Sciatic nerve (tissue), 2 donors: ENCODE data around the gene KANSL3. TPM values are rescaled to one million over a fixed set of nuclear protein-coding genes. Genes with fewer than 3 reads are reported as not detected.
"Not testable (repeated sequence)": the region's sequence is repeated elsewhere in the genome, so short reads cannot be mapped to it uniquely, and the experiment has no call there.

Experiments used
- ATAC-seq: fragments of 200-7000 bp; cut with Tn5 transposase; one replicate; pipeline ENCODE4 v1.9.1; 2020; ENCODE audit warnings: mild to moderate bottlenecking, moderate library complexity
- DNase-seq: peaks from one replicate; pipeline ENCODE4 v3.0.0-alpha.2; 2020; ENCODE audit warnings: low spot score
- intact Hi-C: fragments of 100-400 bp; cut with DNase I; formaldehyde crosslinking; loops from one replicate; pipeline ENCODE4 v1.14.2; 2022
- total RNA-seq: library from RNA; stranded (reverse); fragmentation: NEBNext Ultra II Directional; extraction: Animal tissue kit (Norgen Biotek cat#: 25700); gene quantifications from one replicate; pipeline ENCODE4 v1.2.1, GENCODE V29; 2021
- donor health status: DM: no; HTN: no; CAD: no.
- donor health status: DM: no; HTN: no; CAD: no.

KANSL3 gene
- total RNA-seq, 1 donor from 2014 or later = 59.9 TPM

DNA sequence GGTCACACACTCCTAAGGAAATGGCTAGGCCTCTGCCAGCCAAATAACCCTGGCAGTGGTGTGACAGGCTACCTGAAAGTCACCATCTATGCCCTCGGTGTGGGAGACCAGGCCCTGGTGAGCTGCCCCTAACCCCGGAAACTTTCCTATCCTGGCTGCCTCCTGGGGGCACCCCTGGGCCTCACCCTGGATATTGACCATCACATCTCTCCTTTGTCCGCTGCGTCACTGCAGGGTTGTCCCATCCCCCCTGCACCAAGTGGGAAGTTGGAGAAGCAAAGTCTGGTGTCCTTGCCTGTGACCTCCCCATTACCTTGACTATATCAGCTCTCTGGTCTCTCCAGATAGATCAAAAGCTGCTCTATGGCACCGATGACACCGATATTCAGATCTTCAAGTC lies 23.2 kb upstream of the KANSL3 start:
- ATAC-seq = no peak

DNA sequence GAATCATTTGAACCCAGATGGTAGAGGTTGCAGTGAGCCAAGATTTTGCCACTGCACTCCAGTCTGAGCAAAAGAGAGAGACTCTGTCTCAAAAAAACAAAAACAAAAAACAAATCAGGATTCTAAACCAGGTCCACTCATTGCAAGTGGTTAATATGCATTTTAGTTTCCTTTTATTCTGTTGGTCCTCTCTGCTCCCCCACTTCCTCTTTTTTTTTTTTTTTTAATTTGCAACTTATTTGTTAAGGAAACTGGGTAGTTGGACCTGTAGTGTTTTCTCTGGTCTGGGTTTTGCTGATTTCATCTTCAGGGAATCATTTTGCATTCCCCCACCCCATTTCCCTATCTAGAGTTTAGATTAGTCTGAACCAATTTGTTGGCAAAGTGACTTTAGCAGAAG lies 18.4 kb upstream of the KANSL3 start:
- ATAC-seq = no peak
- intact Hi-C loops = no loop called here
- DNase-seq = peak; percentile 8

More for the DNA sequence above, 23.2 kb upstream of the KANSL3 start:
- peak; percentile 23 for DNase-seq
- intact Hi-C loops = no loop called here

DNA sequence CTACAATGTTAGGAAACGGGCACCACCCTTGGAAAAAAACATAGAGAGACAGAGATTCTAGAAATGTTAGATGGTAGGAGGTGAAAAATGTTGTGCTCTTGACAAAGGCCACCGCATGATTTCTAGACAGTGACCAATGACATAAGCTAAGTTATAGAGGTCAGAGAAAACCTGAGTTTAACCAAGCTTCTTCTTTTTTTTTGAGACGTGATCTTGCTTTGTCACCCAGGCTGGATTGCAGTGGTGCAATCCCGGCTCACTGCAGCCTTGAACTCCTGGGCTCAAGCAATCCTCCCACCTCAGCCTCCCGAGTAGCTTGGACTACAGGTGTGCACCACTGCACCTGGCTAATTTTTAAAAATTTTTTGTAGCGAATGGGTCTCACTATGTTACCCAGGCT lies 17.4 kb upstream of the KANSL3 start:
- ATAC-seq (no peak), DNase-seq (peak; percentile 13)
- intact Hi-C loops = no loop called here

DNA sequence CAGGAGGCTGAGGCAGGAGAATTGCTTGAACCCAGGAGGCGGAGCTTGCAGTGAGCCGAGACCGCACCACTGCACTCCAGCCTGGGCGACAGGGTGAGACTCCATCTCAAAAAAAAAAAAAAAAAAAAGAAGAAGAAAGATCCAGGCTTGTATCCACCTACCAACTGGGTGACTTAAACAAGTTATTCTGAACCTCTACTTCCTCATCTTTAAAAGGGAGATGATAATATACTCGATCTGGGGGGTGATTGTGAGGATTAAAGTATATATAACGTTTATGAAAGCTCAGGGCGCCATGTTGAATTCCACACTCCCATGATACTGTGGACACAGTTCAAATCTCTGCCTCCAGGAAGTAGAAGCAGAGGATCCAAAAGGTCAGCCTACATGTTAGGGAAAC lies 16.7 kb upstream of the KANSL3 start:
- intact Hi-C loops, ATAC-seq: not testable (repeated sequence)

DNA sequence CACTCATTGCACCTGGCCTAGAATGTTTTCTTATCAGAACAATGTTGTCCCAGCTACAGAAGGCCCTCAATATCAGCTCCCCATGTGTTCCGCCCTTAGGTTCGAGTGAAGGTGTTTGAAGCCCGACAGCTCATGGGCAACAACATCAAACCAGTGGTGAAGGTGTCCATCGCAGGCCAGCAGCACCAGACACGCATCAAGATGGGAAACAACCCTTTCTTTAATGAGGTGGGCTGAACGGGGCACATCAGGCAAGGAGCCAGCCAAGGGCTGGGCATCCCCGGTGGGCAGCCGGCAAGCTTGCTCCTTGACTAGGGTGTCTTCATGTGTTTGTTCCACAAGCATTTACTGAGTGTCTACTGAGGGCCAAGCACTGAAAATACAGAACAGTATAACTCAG lies 13.7 kb upstream of the KANSL3 start:
- intact Hi-C loops = no loop called here
- no peak for ATAC-seq
- DNase-seq = peak; percentile 21

More for the DNA sequence above, 16.7 kb upstream of the KANSL3 start:
- not testable (repeated sequence) for DNase-seq

DNA sequence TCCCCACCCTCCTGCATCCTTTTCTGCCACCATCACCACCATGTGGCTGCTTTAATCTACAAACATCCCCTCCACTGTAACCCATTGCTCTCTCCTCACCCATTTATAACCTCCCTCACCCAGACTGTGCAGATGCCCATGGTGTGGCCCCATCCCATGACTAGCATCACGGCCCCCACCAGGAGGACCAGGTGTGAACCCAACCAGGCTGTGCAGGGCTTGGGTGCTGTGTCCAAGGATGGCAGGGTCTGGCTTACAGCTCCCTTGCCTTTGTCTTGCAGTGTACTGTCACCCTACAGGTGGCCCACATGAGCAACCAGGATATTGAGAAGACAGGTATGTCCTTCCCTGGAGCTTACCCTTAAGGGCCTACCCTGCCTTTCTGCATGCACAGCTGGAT lies 11.2 kb upstream of the KANSL3 start:
- intact Hi-C loops = no loop called here
- no peak for DNase-seq
- ATAC-seq = no peak

DNA sequence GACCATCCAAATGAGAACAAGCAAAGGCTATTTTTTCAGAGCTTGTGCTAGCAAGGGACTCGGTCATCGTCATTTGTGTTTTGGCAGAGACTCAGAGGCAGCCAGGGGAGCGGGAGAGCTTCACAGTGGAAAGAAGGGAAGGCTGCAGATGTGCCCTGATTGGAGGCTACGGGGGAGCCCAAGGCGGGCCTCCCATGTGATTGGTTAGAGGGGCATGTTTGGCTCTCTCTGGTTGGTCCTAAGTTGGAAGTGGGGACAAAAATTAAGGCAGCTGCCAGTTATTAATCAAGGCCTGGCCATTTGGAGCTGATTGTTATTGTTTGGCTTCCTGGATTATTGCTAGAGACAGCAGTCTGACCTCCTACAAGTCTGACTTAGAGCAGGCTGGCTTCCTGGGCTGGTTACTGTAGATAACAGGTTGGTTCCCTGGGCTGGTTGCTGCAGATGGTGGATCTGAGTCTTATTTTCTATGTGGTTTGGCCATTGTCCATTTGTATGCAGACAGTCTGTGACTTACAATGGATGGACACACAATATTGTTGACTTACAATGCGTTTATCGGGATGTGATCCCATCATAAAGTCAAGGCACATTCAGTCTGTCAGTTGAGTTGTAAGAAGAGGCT lies 10.3 kb upstream of the KANSL3 start:
- ATAC-seq (no peak), DNase-seq (no peak)
- intact Hi-C loops = no loop called here

DNA sequence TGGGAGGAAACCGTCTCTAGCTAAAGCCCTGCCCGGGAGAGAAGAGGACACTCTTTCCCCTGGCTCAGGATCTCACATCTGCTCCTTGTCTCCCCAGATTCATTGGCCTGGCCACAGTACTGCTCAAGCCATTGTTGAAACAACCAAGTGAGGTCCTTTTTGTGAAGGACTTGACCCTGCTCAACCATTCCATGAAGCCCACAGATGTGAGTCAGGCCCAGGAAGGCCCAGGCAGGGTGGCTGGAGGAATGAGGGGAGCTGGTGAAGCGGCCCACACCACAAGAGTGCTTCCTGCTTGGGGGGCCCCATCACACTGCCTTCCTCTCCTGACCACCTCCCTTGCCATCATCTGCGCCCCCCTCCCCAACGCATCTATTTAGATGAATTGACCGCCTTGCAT lies 9.6 kb upstream of the KANSL3 start:
- no peak for DNase-seq
- no peak for ATAC-seq
- intact Hi-C loops = no loop called here

DNA sequence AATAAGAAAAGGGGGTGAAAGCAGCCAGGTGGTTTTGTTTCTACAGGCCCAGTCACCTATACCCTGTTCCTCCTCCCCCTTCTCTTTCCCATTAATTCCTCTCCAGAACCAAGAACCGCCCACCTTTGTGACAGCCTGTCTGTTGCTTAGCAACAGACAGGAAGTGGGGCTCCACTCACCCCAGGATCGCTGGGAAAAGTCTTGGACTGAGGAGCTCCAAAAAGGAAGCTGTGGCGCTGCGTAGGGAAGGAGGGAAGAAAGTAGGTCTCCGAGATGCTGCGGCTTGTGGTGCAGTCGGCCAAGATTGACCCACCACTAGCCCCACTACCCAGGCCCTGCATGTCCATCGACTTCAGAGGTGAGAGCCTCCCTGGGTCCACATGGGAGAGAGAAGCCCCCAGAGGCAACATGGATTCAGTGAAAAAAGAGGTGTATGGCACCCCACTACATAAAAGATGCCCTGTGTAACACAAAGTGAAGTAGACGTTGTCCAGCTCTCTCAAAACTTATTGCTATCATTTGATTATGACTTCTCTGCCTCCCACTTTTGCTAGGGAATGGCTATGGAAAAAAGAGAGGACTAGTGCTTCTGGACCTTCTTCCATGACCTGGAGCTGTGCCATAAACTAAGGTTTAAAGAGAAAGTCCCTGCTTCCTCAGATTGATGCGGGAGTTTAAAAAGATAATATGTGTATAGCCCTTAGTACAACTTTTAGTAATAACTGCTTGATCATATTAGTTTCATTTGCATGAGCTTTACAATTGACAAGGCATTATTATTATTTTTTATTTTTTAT lies 4.7 kb upstream of the KANSL3 start, which contains the start of gene FER1L5:
TSS of gene FER1L5 (plus strand) at position 201 of the 797 bp plus-strand sequence. CDS start at position 274, 73 bp downstream.
- ATAC-seq (no peak), DNase-seq (no peak)
- intact Hi-C loops = no loop called here

DNA sequence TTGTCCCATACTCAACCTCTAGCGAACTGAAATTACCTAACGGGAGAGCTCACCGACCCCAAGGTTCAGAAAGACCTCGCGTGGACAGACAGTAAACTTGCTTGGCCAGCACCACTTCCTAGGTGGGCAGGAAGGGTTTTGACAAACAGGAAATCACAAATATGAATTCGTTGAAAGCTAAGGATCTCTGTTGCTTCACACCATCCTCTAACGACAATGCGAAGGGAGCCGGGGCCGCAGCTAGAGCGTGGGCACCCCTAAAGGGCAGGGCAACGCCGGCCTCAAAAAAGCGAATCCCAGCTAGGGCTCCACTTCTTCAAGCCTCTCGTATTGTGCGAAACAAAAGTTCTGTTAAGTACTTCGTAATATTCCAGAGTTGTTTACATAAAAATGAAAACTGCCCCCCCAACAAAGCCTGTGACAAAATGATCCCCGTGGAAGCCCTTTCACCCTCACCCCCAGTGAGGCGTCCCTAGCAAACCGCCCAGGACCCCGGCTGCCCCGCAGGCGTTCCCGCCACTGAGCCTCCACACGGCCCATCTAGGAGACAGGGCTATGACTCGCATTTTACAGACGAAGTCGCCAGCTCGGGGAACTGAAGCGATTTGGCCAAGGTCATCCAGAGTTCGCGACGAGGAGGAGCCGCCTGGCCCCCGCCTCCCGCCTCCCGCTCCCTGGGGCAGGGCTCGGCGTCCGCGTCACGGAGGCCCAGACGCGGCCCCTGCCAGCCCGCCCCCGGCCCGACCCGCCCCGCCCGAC lies 548 bp downstream of the KANSL3 start:
- DNase-seq = peak; percentile 90
- ATAC-seq = peak; percentile 92
- intact Hi-C loops = no loop called here

DNA sequence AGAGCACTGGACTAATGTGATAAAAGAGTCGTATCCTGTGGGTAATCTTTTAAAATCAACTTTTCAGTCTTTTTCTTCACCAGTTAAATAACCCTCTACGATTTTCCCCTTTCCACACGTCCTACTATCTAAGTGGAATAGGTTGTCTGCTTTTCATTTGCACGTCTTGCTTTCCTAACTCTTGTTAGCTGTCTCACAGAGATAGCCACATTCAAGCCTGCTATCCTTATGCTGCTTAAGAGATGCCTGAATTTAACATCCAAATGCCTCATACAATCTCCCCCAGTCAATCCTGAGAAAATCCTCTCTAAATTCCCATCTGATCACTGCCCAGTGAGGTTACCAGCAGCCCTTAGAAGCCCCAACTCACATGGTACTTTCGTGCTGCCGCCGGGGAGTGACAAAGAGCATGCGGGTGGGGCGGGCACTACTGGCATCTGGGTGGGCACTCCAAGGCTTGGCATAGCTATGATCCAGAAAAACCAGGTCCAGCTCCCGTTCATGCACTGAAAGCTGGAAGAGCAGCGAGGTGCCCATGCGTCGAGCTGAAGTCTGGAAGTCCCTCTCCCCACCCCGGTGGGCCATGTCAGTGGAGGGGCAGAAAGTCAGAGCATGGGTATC lies 1.5 kb downstream of the KANSL3 start:
- intact Hi-C loops = no loop called here
- ATAC-seq (no peak), DNase-seq (no peak)

DNA sequence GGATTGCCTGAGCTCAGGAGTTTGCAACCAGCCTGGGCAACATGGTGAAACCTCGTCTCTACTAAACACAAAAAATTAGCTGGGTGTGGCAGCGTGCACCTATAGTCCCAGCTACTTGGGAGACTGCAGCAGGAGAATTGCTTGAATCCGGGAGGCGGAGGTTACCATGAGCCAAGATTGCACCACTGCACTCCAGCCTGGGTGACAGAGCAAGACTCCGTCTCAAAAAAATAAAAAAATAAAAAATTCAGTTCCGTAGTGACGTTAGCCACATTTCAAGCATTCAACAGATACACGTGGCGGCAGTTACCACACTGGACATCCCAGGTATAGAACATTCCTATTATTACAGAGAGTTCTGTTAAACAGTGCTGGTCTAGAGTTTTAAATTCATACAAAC lies 4.5 kb downstream of the KANSL3 start:
- DNase-seq = no peak
- intact Hi-C loops = no loop called here
- no peak for ATAC-seq

DNA sequence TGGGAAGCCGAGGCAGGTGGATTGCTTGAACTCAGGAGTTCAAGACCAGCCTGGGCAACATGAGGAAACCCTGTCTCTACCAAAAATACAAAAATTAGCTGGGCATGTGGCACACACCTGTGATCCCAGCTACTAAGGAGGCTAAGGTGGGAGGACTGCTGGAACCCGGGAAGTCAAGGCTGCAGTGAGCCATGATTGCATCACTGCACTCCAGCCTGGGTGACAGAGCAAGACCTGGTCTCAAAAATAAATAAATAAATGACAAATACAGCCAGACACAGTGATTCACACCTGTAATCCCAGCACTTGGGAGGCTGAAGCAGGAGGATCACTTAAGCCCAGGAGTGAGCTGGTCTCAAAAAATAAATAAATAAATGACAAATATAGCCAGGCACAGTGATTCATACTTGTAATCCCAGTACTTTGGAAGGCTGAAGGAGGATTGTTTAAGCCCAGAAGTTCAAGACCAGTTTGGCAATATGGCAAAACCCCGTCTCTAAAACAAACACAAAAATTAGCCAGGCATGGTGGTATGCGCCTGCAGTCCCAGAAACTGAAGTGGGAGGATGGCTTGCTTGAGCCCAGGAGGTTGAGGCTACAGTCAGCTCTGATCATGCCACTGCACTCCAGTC lies 6.2 kb downstream of the KANSL3 start:
- intact Hi-C loops = no loop called here
- DNase-seq (no peak), ATAC-seq (no peak)

DNA sequence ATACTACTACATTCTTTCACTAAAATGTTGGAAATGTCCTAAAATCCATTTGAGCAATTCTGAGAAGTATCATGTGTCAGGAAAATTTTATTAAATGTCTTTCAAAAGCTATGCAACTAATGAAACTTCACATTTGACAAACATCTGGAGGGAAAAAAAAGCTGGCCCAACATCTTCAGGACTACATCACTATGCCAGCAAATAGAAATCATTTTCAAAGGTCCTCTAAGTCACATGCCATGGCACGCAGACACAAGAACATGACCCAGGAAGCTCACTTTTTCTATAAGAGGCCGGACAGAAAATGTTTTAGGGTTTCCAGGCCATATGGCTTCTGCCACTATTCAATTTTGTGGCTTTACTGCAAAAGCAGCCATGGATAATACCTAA lies 11.6 kb downstream of the KANSL3 start:
- intact Hi-C loops = no loop called here
- peak; percentile 67 for ATAC-seq
- DNase-seq = no peak

DNA sequence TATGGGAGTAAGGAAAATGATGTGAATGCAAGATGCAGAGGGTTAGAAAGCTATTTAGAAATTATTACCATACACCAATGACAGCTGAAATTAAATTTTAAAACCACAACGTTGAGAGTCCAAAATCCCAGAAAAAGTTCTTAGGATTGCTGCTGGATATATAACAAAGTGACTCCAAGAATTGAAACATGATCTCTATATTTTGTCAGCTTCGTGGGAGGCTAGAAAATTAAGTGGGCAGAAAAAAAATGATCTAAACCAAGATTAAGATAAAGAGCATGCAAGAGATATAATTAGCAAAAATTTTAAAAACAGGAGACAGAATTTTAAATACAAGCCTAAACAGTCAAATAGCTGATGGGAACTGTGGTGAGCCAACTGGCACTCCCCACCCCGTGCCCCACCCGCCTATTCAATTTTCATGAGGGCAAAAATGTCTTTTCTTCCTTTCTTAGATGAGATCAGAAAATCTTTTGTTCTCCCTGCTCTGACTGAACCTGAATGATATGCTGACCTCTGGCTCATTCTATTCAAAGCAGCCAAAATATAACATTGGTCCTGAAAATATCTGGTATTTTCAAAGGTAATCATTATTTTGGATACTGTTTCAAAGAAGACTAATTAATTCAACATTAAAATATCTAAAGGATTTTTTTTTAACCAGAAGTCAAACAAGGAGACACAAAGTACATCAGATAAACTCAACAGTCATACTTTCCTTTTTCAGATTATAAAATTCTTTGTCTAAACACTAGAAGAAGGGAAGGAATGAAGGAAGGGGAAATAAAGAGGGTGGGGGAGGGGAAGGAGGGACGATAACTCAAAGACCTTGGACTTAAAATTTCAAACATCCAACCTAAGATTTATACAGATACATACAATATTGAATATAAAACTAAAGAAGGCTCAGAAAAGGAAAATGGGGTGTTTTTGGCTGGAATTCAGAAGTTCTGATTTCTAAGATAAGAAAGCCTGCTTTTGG lies 12.2 kb downstream of the KANSL3 start:
- DNase-seq (no peak), ATAC-seq (peak; percentile 55)
- intact Hi-C loops = no loop called here

DNA sequence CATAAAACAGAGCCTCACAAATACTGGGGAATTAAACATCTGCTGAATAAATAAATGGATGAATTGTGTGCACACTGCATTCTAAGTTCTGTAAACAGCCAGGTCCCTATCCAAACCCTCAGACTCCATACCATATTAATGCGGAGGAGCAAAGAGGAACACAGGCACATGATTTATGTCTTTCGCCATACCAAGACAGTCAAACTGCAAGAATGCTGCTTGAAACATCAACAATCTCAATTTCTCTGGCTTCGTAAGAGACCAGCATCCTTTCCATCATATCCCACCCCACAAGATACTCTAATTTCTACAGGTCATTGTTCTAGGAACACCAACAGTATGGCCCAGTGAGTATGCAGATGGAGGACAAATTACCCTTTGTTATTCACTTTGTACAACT lies 15.0 kb downstream of the KANSL3 start:
- ATAC-seq = no peak
- DNase-seq = no peak
- intact Hi-C loops = no loop called here

DNA sequence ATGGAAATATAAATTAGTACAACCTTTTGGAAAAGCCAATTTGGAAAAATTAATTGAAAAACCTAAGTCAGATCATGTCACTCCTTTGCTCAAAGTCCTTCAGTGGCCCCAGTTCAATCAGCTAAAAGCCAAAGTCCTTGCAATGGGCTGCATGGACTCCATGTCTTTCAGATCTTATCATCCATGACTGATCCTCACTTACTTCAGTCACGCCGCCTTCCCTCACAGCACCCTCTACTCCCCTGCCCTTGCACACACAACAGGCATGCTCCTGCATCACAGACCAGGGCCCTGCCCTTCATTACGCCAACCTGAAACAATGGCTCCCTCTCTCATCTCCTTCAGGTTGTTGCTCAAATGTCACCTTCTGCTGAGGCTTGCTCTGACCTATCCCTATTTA lies 15.6 kb downstream of the KANSL3 start:
- ATAC-seq (no peak), DNase-seq (no peak)
- intact Hi-C loops = no loop called here
